ENCODE measurements around the gene LYST. TPM values are rescaled to one million over a fixed set of nuclear protein-coding genes. Genes with fewer than 3 reads are reported as not detected.
"Not testable (repeated sequence)": the region's sequence is repeated elsewhere in the genome, so short reads cannot be mapped to it uniquely, and the experiment has no call there.

The LYST gene, protein sequence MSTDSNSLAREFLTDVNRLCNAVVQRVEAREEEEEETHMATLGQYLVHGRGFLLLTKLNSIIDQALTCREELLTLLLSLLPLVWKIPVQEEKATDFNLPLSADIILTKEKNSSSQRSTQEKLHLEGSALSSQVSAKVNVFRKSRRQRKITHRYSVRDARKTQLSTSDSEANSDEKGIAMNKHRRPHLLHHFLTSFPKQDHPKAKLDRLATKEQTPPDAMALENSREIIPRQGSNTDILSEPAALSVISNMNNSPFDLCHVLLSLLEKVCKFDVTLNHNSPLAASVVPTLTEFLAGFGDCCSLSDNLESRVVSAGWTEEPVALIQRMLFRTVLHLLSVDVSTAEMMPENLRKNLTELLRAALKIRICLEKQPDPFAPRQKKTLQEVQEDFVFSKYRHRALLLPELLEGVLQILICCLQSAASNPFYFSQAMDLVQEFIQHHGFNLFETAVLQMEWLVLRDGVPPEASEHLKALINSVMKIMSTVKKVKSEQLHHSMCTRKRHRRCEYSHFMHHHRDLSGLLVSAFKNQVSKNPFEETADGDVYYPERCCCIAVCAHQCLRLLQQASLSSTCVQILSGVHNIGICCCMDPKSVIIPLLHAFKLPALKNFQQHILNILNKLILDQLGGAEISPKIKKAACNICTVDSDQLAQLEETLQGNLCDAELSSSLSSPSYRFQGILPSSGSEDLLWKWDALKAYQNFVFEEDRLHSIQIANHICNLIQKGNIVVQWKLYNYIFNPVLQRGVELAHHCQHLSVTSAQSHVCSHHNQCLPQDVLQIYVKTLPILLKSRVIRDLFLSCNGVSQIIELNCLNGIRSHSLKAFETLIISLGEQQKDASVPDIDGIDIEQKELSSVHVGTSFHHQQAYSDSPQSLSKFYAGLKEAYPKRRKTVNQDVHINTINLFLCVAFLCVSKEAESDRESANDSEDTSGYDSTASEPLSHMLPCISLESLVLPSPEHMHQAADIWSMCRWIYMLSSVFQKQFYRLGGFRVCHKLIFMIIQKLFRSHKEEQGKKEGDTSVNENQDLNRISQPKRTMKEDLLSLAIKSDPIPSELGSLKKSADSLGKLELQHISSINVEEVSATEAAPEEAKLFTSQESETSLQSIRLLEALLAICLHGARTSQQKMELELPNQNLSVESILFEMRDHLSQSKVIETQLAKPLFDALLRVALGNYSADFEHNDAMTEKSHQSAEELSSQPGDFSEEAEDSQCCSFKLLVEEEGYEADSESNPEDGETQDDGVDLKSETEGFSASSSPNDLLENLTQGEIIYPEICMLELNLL (N-terminal part only)
- total RNA-seq, result 10 to 100 TPM; 24.7 to 26.8 TPM

- H3K4me1 Mint-ChIP-seq, result peaks cover 52% of the 10 kb centered on the region
- POLR2A ChIA-PET, result interaction anchor here (1.3 kb wide), 1 partner anchor 9 kb away, joined by 4 read pairs; no protein-coding TSS in a partner anchor
- peaks cover 18% of the 10 kb centered on the region for H3K36me3 Mint-ChIP-seq (ENCODE audit: low read depth)
Observed at GRCh38 chr1:235866205-235866912, at the start of gene LYST. Gene LYST (minus strand): TSS chr1:235866906. CDS start chr1:235830417, 36,489 bp downstream.

DNA sequence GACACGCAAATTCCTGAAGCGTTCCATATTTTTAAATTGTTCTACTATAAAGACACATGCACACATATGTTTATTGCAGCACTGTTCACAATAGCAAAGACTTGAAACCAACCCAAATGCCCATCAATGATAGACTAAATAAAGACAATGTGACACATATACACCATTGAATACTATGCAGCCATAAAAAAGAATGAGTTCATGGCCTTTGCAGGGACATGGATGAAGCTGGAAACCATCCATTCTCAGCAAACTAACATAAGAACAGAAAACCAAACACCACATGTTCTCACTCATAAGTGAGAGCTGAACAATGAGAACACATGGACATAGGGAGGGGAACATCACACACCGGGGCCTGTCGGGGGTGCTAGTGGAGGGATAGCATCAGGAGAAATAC, 48.8 kb upstream of the LYST start:
- CTCF ChIA-PET; H3K36me3 Mint-ChIP-seq (ENCODE audit: low read depth); H3K9me3 Mint-ChIP-seq; DNase-seq; H3K27me3 Mint-ChIP-seq; H3K4me3 Mint-ChIP-seq: not testable (repeated sequence)
- Mint-ChIP-seq H3K4me1 (peaks cover 19% of the 10 kb centered on the region), H3K27ac (peak overlapping the region; percentile 47)
- POLR2A ChIA-PET, result interaction anchor here (0.7 kb wide), 1 partner anchor 10 kb away, joined by 3 read pairs; no protein-coding TSS in a partner anchor

More at GRCh38 chr1:235866205-235866912, at the start of gene LYST:
- DNase-seq, result peak; percentile 69
- Mint-ChIP-seq H3K27ac (peak within 1 kb of the TSS; percentile 97), H3K27me3 (no peaks in the 10 kb centered on the region), H3K9me3 (no peaks in the 10 kb centered on the region), H3K4me3 (peak within 1 kb of the TSS; percentile 92)
- CTCF ChIA-PET, result interaction anchor here (0.7 to 2.8 kb wide), 8 partner anchors 8 to 105 kb away, joined by 3 to 13 read pairs (median 4); no protein-coding TSS in a partner anchor

GRCh38 chr1:235913311-235913710, 46.6 kb upstream of the LYST start:
- peaks cover 21% of the 10 kb centered on the region for H3K4me1 Mint-ChIP-seq
- ChIA-PET POLR2A (no interaction called here), CTCF (no interaction called here)

GRCh38 chr1:235911876-235912275, 45.2 kb upstream of the LYST start:
- H3K27ac Mint-ChIP-seq, result no peak overlapping the region
- no peaks in the 10 kb centered on the region for H3K36me3 Mint-ChIP-seq (ENCODE audit: low read depth)
- ChIA-PET CTCF (interaction anchor here (0.6 to 1.0 kb wide), 3 partner anchors 36 to 1548 kb away, joined by 3 read pairs; no protein-coding TSS in a partner anchor), POLR2A (no interaction called here)
- DNase-seq, result no peak
- H3K27me3 Mint-ChIP-seq, result no peaks in the 10 kb centered on the region
- peaks cover 18% of the 10 kb centered on the region for H3K4me1 Mint-ChIP-seq
- no peaks in the 10 kb centered on the region for H3K9me3 Mint-ChIP-seq
- H3K4me3 Mint-ChIP-seq, result no peak overlapping the region

More at GRCh38 chr1:235913311-235913710, 46.6 kb upstream of the LYST start:
- H3K27me3 Mint-ChIP-seq, result no peaks in the 10 kb centered on the region
- no peak overlapping the region for H3K27ac Mint-ChIP-seq
- no peak for DNase-seq
- no peak overlapping the region for H3K4me3 Mint-ChIP-seq
- H3K36me3 Mint-ChIP-seq (ENCODE audit: low read depth), result no peaks in the 10 kb centered on the region
- no peaks in the 10 kb centered on the region for H3K9me3 Mint-ChIP-seq

DNA sequence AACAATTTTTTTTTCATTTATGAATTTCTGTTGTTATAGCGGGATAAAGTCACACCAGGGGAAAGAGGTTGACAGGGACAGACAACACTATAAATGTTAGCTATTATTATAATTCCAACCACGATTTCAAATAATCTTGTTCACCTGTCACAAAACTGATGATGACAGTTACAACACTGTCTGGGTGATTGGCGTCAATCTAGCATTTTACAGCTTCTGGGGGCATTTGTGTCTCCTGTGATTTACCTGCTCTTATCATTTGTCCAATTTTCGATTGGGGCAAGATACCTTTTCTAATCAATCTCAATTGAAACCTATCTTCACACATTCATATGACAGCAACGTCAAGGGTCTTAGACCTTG, 44.6 kb upstream of the LYST start:
- Mint-ChIP-seq H3K27me3 (no peaks in the 10 kb centered on the region), H3K4me3 (no peak overlapping the region), H3K9me3 (no peaks in the 10 kb centered on the region), H3K4me1 (peaks cover 17% of the 10 kb centered on the region), H3K36me3 (ENCODE audit: low read depth) (no peaks in the 10 kb centered on the region), H3K27ac (no peak overlapping the region)
- CTCF ChIA-PET, result interaction anchor here (0.5 kb wide), 1 partner anchor 88 kb away, joined by 4 read pairs; no protein-coding TSS in a partner anchor
- no peak for DNase-seq
- POLR2A ChIA-PET, result no interaction called here

GRCh38 chr1:235910357-235911299, 43.9 kb upstream of the LYST start:
- Mint-ChIP-seq H3K36me3 (ENCODE audit: low read depth) (no peaks in the 10 kb centered on the region), H3K4me3 (no peak overlapping the region), H3K27ac (no peak overlapping the region), H3K27me3 (no peaks in the 10 kb centered on the region), H3K4me1 (peaks cover 17% of the 10 kb centered on the region), H3K9me3 (no peaks in the 10 kb centered on the region)
- POLR2A ChIA-PET, result no interaction called here
- CTCF ChIA-PET, result interaction anchor here (0.5 kb wide), 1 partner anchor 88 kb away, joined by 4 read pairs; no protein-coding TSS in a partner anchor
- DNase-seq, result no peak

DNA sequence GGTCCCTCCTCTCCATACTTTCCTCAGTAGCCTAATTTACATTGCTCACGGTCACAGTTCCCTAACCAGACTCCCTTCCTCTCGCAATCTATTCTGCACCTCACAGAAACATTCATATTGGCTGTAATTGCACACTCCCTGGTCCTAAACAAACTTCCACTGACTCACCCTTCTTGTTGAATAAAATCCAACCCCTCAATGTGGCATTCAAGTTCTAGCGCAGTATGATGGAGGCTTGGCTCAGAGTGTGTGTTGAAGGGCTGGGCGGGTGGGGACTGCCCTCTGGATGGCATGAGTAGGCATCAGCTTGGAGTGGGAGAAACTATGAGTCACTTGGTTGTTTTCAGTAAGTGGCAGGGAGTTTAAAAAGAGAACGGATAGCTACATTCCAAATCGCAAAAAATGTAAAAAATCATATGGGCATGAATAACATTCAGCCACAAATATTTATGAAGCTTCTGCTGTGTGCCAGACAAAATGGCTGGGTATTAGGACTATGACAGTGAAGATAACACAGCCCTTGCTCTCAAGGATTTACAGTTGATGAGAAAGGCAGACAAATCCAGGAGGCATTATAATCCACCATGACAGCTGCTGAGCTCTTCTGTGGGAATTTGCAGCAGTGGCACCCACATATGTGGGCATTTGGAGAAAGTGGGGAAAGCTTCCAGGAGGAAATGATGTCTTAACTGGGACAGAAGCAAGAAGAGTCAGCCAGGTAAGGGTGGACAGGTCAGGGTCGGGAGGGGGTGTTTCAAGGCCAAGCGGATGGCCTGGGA, 42.2 kb upstream of the LYST start:
- CTCF ChIA-PET, result interaction anchor here (0.9 kb wide), 1 partner anchor 19 kb away, joined by 3 read pairs; no protein-coding TSS in a partner anchor
- H3K9me3 Mint-ChIP-seq, result peaks cover 2% of the 10 kb centered on the region
- H3K4me3 Mint-ChIP-seq, result no peak overlapping the region
- H3K4me1 Mint-ChIP-seq, result peaks cover 17% of the 10 kb centered on the region
- H3K27ac Mint-ChIP-seq, result no peak overlapping the region
- POLR2A ChIA-PET, result no interaction called here
- H3K36me3 Mint-ChIP-seq (ENCODE audit: low read depth), result no peaks in the 10 kb centered on the region
- DNase-seq, result no peak
- no peaks in the 10 kb centered on the region for H3K27me3 Mint-ChIP-seq

DNA sequence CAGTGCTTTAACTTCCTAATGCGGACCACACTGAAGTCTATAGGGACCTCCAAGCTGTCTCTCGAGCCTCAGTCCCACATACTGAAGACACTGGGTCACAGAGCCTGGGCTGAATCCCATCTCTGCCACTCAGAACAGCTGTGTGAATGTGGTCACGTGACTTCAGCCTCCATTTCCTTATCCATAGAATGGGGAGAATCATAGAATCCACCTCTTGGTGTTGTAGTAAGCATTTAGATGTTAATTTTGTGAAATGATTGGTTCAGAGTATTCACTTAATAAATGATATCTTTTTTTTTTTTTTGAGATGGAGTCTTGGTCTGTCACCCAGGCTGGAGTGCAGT, 41.2 kb upstream of the LYST start:
- ChIA-PET CTCF (interaction anchor here (0.7 kb wide), 1 partner anchor 27 kb away, joined by 3 read pairs; no protein-coding TSS in a partner anchor), POLR2A (no interaction called here)
- Mint-ChIP-seq H3K4me3 (no peak overlapping the region), H3K4me1 (peaks cover 17% of the 10 kb centered on the region), H3K9me3 (peaks cover 3% of the 10 kb centered on the region), H3K27ac (no peak overlapping the region), H3K27me3 (no peaks in the 10 kb centered on the region), H3K36me3 (ENCODE audit: low read depth) (no peaks in the 10 kb centered on the region)
- DNase-seq, result no peak

DNA sequence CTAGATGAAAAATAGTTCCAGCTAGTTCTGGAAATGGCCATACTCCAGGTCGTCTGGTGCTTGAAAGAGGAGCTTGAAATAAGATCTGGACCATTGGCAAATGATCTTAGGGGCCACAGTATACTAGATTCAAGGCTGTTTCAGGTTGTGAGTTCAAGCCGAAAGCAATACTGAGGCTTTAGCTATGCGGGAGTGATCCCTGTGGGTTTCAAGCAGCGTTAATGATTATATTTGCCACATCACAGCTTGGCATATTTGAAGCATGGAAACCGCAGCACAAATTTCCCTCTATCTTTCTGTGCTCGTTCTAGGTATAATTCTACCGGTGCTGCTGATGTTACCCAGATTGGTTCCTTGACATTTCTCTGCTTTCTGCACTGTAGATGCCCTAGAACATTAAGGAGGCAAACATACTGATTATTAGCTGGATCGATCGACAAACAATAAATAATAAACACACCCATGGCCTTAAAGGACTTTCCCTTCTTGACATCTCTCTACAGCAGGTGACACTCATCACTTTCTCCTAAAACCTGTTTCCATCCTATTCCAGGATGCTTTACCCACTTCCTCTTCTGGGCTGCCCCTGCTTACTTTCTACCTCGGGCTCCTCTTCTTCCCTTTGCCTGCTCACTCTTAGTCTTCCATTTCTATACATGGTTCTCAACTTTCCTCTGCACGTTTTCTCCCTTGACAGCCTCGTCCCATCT, 40.6 kb upstream of the LYST start:
- no peak for DNase-seq
- no peaks in the 10 kb centered on the region for H3K36me3 Mint-ChIP-seq (ENCODE audit: low read depth)
- peaks cover 3% of the 10 kb centered on the region for H3K9me3 Mint-ChIP-seq
- no peak overlapping the region for H3K4me3 Mint-ChIP-seq
- CTCF ChIA-PET, result interaction anchor here (0.6 to 1.7 kb wide), 5 partner anchors 10 to 517 kb away, joined by 3 to 5 read pairs (median 3); no protein-coding TSS in a partner anchor
- no peak overlapping the region for H3K27ac Mint-ChIP-seq
- H3K27me3 Mint-ChIP-seq, result no peaks in the 10 kb centered on the region
- peaks cover 17% of the 10 kb centered on the region for H3K4me1 Mint-ChIP-seq
- POLR2A ChIA-PET, result no interaction called here

DNA sequence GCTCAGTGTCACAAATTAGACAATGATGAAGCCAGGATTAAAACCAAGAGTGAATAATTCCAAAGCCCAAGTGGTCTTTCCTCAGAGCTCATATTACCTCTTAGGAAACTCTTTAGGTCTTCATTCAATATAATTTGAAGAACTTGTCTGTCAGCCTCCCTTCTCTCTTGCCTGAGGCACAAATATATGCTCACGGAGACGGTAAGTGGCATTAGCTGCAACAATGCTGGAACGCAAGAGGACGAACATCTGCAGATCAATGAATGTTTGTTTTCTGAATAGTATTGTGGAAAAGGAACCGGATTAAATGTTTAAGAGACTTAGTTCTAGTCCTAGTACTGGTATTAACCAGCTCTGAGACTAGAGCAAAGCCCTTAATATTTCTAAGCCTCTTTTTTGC, 39.7 kb upstream of the LYST start:
- H3K27me3 Mint-ChIP-seq, result no peaks in the 10 kb centered on the region
- H3K9me3 Mint-ChIP-seq, result peaks cover 3% of the 10 kb centered on the region
- H3K4me1 Mint-ChIP-seq, result peaks cover 20% of the 10 kb centered on the region
- no peak overlapping the region for H3K27ac Mint-ChIP-seq
- CTCF ChIA-PET, result interaction anchor here (0.9 to 1.7 kb wide), 4 partner anchors 11 to 65 kb away, joined by 3 to 5 read pairs (median 3); no protein-coding TSS in a partner anchor
- no peaks in the 10 kb centered on the region for H3K36me3 Mint-ChIP-seq (ENCODE audit: low read depth)
- H3K4me3 Mint-ChIP-seq, result no peak overlapping the region
- POLR2A ChIA-PET, result no interaction called here
- no peak for DNase-seq

Data from activated CD4-positive, alpha-beta T cell treated with anti-CD3 and anti-CD28 coated beads, Interleukin-2, amount 10 ng/mL, durations not matched to agents 7 days and 5 days (primary cell).